Stimulated activated naive CD8-positive, alpha-beta T cell treated with anti-CD3 and anti-CD28 coated beads, Interleukin-15, amount 100 ng/mL, for 72 hours (primary cell): ENCODE data around the gene NMNAT2.

Experiments
- ATAC-seq: fragments of 150-1000 bp; cut with Tn5 transposase; 2 replicates; pipeline ENCODE4 v1.10.0; 2021; ENCODE audit warnings: mild to moderate bottlenecking, moderate library complexity
- DNase-seq, 2 donors: peaks; one replicate each; pipeline ENCODE4 v3.0.0; 2021 to 2022
- H3K27ac Mint-ChIP-seq, 2 donors: one replicate each; pipeline ENCODE4 v1.8.0; 2022; ENCODE audit warnings: mild to moderate bottlenecking in 2 of 2, mixed read lengths in 2 of 2, moderate library complexity in 2 of 2
- H3K27me3 Mint-ChIP-seq: one replicate; pipeline ENCODE4 v1.8.0; 2022; ENCODE audit warnings: mixed read lengths
- H3K4me1 Mint-ChIP-seq: one replicate; pipeline ENCODE4 v1.8.0; 2022; ENCODE audit warnings: mild to moderate bottlenecking, mixed read lengths
- H3K4me3 Mint-ChIP-seq, 2 donors: one replicate each; pipeline ENCODE4 v1.8.0; 2022; ENCODE audit warnings: mild to moderate bottlenecking in 2 of 2, mixed read lengths in 2 of 2, moderate library complexity in 1 of 2
- H3K9me3 Mint-ChIP-seq, 2 donors: one replicate each; pipeline ENCODE4 v1.8.0; 2022; ENCODE audit warnings: mixed read lengths in 2 of 2

The NMNAT2 gene

DNA sequence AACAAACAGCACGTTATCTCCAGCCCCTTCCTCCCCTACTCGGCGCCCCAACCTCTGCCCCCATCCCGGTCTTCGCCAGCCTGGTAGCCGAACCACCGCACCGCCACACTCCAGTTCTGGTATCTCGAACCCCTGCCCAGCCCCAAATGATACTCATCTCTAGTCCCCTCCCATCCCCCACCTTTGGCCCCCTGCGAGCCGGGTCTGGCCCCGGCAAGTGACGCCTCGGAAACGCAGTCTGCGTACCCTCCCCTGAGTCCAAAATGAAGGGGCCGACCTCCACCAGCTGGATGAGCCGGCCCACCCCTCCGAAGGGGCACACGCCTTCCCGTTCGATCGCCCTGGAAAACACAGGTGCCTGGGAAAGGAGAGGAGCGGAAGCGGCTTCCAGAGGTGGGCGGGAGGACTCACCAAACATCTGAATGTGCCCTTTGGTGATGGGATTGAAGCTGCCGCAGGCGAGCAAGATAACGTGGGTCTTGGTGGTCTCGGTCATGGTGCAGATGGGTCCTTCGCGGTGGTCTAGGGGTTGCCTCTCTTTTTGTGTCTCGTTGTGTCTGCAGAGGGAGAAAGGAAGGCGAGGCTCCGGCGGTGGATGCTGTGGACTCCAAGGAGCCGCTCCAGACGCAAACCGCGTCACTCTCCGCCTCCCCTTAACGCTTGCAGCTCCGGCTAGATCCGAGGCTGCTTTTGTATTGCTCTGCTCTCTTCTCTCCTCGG lies at the start of gene NMNAT2:
NMNAT2 (minus strand) TSS at position 609 of the 720 bp plus-strand sequence; CDS start at position 496, 113 bp downstream.
- DNase-seq (no peak), ATAC-seq (peak; percentile 20)
- peaks cover 65% of the 10 kb centered on the region for H3K27me3 Mint-ChIP-seq
- no peaks in the 10 kb centered on the region for H3K9me3 Mint-ChIP-seq
- H3K27ac Mint-ChIP-seq: no peak within 1 kb of the TSS
- peak within 1 kb of the TSS; percentile 56 to 80 for H3K4me3 Mint-ChIP-seq
- peaks cover 25% of the 10 kb centered on the region for H3K4me1 Mint-ChIP-seq

- ATAC-seq: no peak
- H3K4me1 Mint-ChIP-seq: peaks cover 22% of the 10 kb centered on the region
- peaks cover 13% of the 10 kb centered on the region for H3K27me3 Mint-ChIP-seq
- DNase-seq: no peak
- H3K4me3 Mint-ChIP-seq: no peak overlapping the region
- H3K9me3 Mint-ChIP-seq: no peaks in the 10 kb centered on the region
- peak overlapping the region in 1 of 2 donors; percentile 44 for H3K27ac Mint-ChIP-seq
Observed at GRCh38 chr1:183467687-183468086, 49.5 kb upstream of the NMNAT2 start.

DNA sequence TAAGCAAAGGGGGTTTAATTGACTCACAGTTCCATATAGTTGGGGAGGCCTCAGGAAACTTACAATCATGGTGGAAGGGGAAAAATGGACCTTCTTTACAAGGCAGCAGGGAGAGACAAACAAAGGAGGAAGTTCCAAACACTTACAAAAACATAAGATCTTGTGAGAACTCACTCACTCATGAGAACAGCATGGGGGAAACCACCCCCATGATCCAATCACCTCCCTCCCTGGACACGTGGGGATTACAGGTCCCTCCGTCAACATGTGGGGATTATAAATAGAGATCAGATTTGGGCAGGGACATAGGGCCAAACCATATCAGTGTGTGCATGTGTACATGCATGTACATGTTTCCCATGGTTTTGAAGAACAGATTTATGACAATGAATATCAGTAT lies 48.6 kb upstream of the NMNAT2 start:
- ATAC-seq (no peak), DNase-seq (no peak)
- no peak overlapping the region for H3K4me3 Mint-ChIP-seq
- H3K27ac Mint-ChIP-seq: no peak overlapping the region
- H3K4me1 Mint-ChIP-seq: peaks cover 22% of the 10 kb centered on the region
- no peaks in the 10 kb centered on the region for H3K9me3 Mint-ChIP-seq
- peaks cover 13% of the 10 kb centered on the region for H3K27me3 Mint-ChIP-seq

GRCh38 chr1:183463566-183463965 lies 45.4 kb upstream of the NMNAT2 start:
- DNase-seq: no peak
- no peak overlapping the region for H3K27ac Mint-ChIP-seq
- no peak for ATAC-seq
- H3K9me3 Mint-ChIP-seq: no peaks in the 10 kb centered on the region
- peaks cover 6% of the 10 kb centered on the region for H3K4me1 Mint-ChIP-seq
- H3K27me3 Mint-ChIP-seq: peaks cover 14% of the 10 kb centered on the region
- H3K4me3 Mint-ChIP-seq: no peak overlapping the region

- Mint-ChIP-seq H3K4me3 (no peak overlapping the region), H3K4me1 (no peaks in the 10 kb centered on the region), H3K9me3 (no peaks in the 10 kb centered on the region), H3K27ac (no peak overlapping the region), H3K27me3 (peaks cover 31% of the 10 kb centered on the region)
- ATAC-seq (no peak), DNase-seq (no peak)
Observed at GRCh38 chr1:183461350-183461749, 43.2 kb upstream of the NMNAT2 start.

GRCh38 chr1:183460596-183460995 lies 42.4 kb upstream of the NMNAT2 start:
- Mint-ChIP-seq H3K27me3 (peaks cover 38% of the 10 kb centered on the region), H3K4me3 (no peak overlapping the region), H3K9me3 (no peaks in the 10 kb centered on the region), H3K27ac (no peak overlapping the region), H3K4me1 (no peaks in the 10 kb centered on the region)
- DNase-seq: no peak
- no peak for ATAC-seq

- Mint-ChIP-seq H3K4me1 (no peaks in the 10 kb centered on the region), H3K4me3 (no peak overlapping the region), H3K9me3 (no peaks in the 10 kb centered on the region), H3K27me3 (peaks cover 32% of the 10 kb centered on the region), H3K27ac (no peak overlapping the region)
- DNase-seq (no peak), ATAC-seq (no peak)
Observed at GRCh38 chr1:183457449-183457848, 39.3 kb upstream of the NMNAT2 start.

DNA sequence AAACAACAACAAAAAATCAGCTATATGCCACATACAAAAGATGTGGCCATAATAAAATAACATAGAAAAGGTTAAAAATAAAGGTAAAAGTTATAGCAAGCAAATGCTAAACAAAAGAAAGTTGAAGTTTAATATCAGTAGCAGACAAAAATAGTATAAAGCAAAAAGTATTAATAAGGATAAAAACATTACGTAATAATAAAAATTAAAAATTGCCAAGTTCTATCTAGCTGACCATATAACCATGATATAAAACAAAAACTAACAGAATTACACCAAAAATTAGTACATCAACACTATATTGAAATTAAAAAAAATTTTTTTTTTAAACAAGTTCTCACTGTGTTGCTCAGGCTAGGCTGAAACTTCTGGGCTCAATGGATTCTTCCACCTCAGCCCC lies 38.6 kb upstream of the NMNAT2 start:
- H3K27ac Mint-ChIP-seq: no peak overlapping the region
- no peak for ATAC-seq
- DNase-seq: no peak
- no peak overlapping the region for H3K4me3 Mint-ChIP-seq
- no peaks in the 10 kb centered on the region for H3K9me3 Mint-ChIP-seq
- H3K27me3 Mint-ChIP-seq: peaks cover 32% of the 10 kb centered on the region
- H3K4me1 Mint-ChIP-seq: no peaks in the 10 kb centered on the region

DNA sequence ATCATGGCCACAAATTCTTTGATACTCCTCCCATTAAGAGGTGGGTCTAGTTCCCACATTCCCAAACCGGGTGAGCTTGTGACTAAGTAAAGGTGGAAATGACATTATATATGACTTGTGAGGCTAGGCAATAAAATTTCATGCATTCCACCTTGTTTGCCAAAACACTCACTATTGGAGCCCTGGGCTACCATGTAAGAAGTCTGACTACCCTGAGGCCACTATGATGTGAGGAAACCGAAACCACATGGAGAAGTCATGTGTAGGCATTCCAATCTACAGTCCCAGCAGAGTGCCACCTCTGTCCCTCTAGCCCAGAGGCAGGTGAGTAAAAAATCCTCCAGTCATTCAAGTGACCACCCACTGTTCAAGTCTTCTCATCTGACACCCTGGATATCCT lies 36.2 kb upstream of the NMNAT2 start:
- H3K9me3 Mint-ChIP-seq: no peaks in the 10 kb centered on the region
- no peak overlapping the region for H3K4me3 Mint-ChIP-seq
- peaks cover 32% of the 10 kb centered on the region for H3K27me3 Mint-ChIP-seq
- ATAC-seq (no peak), DNase-seq (no peak)
- no peak overlapping the region for H3K27ac Mint-ChIP-seq
- H3K4me1 Mint-ChIP-seq: no peaks in the 10 kb centered on the region

- Mint-ChIP-seq H3K27me3 (peaks cover 4% of the 10 kb centered on the region), H3K4me3 (no peak overlapping the region), H3K4me1 (no peaks in the 10 kb centered on the region), H3K9me3 (no peaks in the 10 kb centered on the region), H3K27ac (no peak overlapping the region)
- DNase-seq (no peak), ATAC-seq (no peak)
Observed at GRCh38 chr1:183450093-183450492, 31.9 kb upstream of the NMNAT2 start.

GRCh38 chr1:183449223-183449770 lies 31.1 kb upstream of the NMNAT2 start:
- Mint-ChIP-seq H3K4me3 (no peak overlapping the region), H3K27ac (no peak overlapping the region), H3K27me3 (no peaks in the 10 kb centered on the region), H3K9me3 (no peaks in the 10 kb centered on the region), H3K4me1 (no peaks in the 10 kb centered on the region)
- no peak for DNase-seq
- ATAC-seq: no peak

DNA sequence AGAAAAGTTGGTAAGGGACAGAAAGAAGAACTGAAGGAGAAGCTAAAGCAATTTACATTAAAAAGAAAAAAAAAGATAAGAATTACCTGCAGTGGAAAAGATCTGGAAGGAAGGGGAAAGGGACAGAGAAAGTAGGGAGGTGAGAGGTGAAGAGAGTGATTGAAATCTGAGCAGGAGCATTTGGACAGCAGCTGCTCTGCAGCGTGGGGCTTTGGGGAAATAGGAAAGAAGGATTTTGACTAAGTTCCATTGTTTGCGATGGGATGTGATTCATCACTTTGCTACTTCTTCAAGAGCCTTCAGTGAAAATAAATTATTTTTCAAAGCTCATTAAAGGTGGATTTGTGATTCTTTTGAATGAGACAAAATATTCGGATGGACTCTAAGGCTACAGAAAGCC lies 26.1 kb upstream of the NMNAT2 start:
- Mint-ChIP-seq H3K27ac (no peak overlapping the region), H3K9me3 (no peaks in the 10 kb centered on the region), H3K27me3 (no peaks in the 10 kb centered on the region), H3K4me1 (no peaks in the 10 kb centered on the region), H3K4me3 (no peak overlapping the region)
- DNase-seq (no peak), ATAC-seq (no peak)

- Mint-ChIP-seq H3K9me3 (no peaks in the 10 kb centered on the region), H3K4me1 (no peaks in the 10 kb centered on the region), H3K4me3 (no peak overlapping the region), H3K27me3 (no peaks in the 10 kb centered on the region), H3K27ac (no peak overlapping the region)
- DNase-seq: no peak
- ATAC-seq: no peak
Observed at GRCh38 chr1:183443466-183443865, 25.3 kb upstream of the NMNAT2 start.

DNA sequence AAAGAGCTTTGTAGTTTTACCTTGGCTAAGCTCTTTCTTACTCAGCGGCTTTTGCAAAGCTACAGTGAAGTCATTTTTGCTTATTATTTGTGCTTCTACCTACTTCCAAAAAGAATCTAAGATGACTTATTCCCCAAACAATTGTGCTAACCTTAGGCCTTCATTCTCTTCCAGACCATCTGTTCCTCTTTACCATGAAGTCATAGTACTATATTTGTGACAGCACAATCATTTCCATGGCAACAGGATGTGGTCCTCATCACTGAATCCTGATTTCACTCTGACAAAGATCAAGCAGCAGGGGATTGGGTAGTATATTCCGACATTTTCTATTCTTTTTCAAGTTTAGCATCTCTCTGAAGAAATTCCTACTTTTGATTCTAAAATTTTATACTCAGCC lies 24.8 kb upstream of the NMNAT2 start:
- no peak for ATAC-seq
- no peaks in the 10 kb centered on the region for H3K4me1 Mint-ChIP-seq
- no peak overlapping the region for H3K4me3 Mint-ChIP-seq
- H3K27me3 Mint-ChIP-seq: no peaks in the 10 kb centered on the region
- DNase-seq: no peak
- no peak overlapping the region for H3K27ac Mint-ChIP-seq
- H3K9me3 Mint-ChIP-seq: no peaks in the 10 kb centered on the region

GRCh38 chr1:183438060-183438459 lies 19.9 kb upstream of the NMNAT2 start:
- H3K27ac Mint-ChIP-seq: no peak overlapping the region
- ATAC-seq: no peak
- no peak overlapping the region for H3K4me3 Mint-ChIP-seq
- no peak for DNase-seq
- H3K27me3 Mint-ChIP-seq: peaks cover 10% of the 10 kb centered on the region
- H3K4me1 Mint-ChIP-seq: no peaks in the 10 kb centered on the region
- no peaks in the 10 kb centered on the region for H3K9me3 Mint-ChIP-seq

DNA sequence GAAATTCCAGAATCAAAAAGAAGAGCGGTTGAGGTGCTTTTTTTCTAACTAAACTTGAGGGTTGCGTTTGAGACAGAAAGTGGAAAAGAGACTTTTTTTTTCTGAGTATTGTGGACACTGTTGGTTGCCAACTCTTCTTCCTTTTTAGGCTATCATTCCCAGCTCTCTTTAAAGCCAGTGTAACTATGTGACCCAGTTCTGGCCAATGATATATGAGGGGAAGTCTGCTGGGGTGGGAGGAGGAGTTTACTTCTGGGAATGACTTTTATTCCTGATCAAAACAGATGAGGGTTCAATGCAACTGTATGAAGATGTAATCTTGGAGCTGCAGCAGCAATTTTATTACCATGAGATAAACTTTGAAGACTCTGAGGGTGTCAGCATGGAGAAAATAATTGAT lies 17.3 kb upstream of the NMNAT2 start:
- no peak for DNase-seq
- ATAC-seq: no peak
- no peak overlapping the region for H3K27ac Mint-ChIP-seq
- no peak overlapping the region for H3K4me3 Mint-ChIP-seq
- H3K27me3 Mint-ChIP-seq: peaks cover 25% of the 10 kb centered on the region
- no peaks in the 10 kb centered on the region for H3K9me3 Mint-ChIP-seq
- no peaks in the 10 kb centered on the region for H3K4me1 Mint-ChIP-seq

DNA sequence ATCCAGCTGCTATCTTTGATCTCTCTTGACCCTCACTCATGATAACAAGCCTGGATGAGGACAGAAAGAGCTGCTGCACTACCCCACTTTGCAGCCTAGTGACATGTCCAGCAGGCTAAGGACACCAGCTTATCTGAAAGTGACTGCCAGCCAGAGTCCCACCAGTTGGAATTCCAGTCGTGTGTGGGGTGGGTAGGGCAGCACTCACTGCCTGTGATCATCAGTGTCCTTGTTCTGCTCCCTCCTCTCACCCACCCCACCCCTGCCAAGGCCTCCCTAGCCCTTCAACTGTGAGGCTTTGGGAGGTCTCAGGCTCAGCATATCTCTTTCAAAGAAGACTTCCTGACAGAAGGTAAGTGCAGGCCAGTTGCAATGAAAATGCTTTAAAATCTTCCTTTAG lies 15.5 kb upstream of the NMNAT2 start:
- Mint-ChIP-seq H3K9me3 (no peaks in the 10 kb centered on the region), H3K27me3 (peaks cover 39% of the 10 kb centered on the region), H3K27ac (no peak overlapping the region), H3K4me1 (no peaks in the 10 kb centered on the region), H3K4me3 (no peak overlapping the region)
- DNase-seq (no peak), ATAC-seq (no peak)
